Tongue (tissue), 2 donors: Measurements from ENCODE around the gene LIMS1. TPM values are rescaled to one million over a fixed set of nuclear protein-coding genes. Genes with fewer than 3 reads are reported as not detected.
A peak's percentile ranks its signal among the peaks of the same experiment; 100 is the strongest.
"Not testable (repeated sequence)": the region's sequence is repeated elsewhere in the genome, so short reads cannot be mapped to it uniquely, and the experiment has no call there.

ENCODE experiments used
- DNase-seq: peaks from one replicate; pipeline ENCODE4 v3.0.0-alpha.2; 2015
- total RNA-seq: library from RNA; depleted of rRNA; stranded (reverse); fragments of >200 nt; gene quantifications from one replicate; pipeline ENCODE4 v1.2.3, GENCODE V29; 2014

LIMS1 gene
- total RNA-seq, 1 donor from 2014 or later, result 79.4 TPM

DNA sequence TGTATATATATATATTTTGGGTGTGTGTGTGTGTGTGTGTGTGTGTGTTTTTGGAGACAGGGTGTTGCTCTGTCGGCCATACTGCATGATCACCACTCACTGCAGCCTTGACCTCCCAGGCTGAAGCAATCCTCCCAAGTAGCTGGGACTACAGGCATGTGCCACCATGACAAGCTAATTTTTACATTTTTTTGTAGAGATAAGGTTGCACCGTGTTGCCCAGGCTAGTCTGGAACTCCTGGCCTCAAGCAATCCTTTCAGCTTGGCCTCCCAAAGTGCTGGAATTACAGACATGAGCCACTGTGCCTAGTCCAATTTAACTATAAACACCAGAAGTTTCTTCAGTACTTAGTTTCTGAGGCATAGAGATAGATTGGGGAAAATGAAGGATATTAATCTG is 18.3 kb downstream of the LIMS1 start:
- no peak for DNase-seq

DNA sequence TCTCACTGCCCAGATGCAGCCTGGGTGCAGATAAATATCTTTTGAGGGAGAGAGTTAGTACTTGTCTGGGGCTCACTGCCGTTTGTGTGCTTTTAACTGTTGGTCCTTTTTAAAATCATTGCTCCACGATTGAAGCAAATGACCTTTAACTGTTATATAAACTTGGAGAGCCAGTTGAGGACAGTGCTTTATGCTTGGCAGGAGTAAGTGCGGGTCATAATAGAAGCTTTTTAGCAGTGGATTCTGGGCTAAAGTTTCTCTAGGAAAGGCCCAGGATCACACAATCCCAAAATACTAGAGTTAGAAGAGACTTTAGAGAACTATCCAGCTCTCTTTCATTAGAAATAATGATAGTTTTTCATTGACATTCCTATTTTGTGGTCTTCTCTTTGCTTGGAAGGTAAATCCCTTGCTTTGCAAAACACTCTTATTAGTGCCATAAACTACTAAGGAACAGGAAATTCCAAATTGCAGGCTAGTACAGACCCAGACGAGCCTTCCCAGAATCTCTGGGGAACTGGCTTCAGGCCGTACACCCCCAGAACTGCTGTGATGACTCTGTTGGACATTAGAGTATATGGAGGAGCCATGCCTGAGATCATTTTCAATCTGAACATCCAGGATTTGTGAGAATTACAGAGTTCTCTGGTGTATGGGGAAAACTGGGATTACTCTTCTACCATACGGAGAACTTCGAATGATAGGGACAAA is 19.1 kb downstream of the LIMS1 start:
- DNase-seq, result no peak

DNA sequence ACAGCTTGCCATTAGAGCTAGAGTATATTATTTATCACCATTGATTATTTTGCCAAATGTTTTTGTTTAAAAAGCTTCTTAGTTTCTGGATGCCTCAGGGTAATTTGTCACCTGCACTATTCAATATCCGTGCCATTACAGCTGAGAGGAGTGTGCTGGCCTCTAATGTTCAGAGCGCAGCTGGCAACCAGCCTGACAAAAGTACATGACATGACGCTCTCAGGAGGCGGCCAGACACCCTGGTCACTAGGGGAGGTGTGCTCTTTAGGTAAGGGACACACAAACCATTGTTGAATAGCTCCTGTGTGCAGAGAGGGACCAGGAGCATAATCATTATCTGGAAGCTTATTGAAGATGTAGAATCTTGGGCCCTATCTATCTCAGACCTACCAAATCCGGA is 20.3 kb downstream of the LIMS1 start:
- no peak for DNase-seq

DNA sequence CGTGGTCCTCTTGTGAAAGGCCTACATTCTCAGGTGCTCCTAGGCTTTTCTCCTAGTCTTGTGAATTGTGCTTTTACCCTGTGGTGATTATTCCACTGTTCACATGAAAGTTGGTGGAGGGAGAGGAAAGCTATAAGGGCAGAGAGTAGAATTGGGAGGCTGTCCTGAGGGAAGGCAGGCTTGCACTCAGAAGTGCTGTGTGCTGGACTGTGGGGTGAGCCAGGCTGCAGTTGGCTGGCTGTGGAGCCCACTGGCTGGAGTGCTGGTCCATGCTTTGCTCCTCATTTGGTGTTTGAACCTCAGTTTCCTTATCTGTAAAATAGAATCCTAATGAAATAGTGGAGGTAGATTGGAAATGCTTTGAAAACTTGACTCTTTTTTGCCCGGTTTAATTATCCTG is 21.3 kb downstream of the LIMS1 start:
- no peak for DNase-seq

DNA sequence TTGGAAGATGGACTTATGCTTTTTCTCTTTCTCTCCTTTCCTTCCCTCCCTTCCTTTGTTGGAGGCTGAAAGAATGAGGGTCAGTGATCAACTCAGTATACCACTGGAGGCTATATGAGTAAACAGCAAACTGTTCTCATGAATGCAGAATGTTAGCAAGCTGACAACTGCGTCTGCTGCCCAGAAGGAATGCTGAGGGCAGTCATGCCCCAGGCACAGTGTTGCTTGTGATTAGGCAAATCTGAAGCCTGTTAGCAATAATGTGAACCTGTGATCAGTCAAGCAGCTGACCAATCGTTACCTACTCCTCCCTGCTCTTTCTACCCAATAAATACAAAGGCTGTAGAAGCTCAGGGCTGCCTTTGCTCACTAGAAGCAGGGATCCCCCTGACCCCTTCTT is 22.3 kb downstream of the LIMS1 start:
- DNase-seq, result not testable (repeated sequence)

DNA sequence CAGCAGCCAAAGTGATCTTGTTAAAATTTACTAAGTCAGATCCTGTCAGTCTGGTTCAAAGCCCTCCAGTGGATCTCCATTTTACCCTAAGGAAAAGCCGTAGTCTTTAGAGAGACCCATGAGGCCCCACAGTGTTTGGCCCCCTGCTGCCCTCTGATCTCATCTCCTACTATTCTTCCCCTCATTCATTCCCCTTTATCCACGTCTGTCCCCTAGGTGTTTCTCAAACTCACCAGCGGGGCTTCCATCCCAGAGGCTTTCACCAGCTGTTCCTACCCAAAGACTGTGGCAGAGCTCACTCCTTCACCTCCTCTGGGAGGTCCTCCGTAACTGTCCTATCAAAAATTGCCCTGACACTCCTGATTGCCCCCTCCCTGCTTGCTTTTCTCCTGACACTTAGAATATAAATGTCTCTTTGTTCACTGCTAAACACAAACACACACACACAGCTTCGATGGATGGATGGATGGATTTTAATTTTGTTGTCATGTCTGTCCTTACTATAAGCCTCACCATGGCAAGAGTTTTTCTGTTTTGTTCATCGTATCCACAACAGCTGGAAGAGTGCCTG is 26.1 kb downstream of the LIMS1 start:
- no peak for DNase-seq

DNA sequence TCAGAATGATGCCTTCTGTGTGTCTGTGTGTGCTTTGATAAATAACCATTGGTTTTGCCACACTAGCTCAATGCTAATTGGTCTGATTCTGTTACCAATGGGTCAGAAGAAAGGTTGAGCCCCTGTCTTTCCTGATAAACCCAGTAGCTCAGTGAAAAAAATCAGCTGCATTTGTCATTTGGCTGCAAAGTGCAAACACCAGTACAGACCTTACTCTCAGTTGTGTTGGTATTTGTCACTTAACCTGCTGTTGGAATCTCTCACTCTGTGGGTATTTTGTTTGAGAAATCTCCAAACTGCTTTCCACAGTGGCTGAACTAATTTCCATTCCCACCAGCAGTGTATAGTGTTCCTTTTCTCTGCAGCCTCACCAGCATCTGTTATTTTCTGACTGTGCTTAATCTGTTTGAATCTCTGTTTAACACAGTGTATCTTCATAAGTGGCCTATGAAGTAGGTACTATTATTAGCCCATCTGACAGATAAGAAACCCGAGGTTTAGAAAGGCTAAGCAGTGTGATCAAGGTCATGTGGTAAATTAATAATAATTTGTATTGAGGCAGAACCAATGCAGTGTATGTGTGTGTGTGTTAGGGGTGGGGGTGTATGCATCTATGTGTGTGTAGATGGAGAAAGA is 26.7 kb downstream of the LIMS1 start:
- DNase-seq, result no peak

DNA sequence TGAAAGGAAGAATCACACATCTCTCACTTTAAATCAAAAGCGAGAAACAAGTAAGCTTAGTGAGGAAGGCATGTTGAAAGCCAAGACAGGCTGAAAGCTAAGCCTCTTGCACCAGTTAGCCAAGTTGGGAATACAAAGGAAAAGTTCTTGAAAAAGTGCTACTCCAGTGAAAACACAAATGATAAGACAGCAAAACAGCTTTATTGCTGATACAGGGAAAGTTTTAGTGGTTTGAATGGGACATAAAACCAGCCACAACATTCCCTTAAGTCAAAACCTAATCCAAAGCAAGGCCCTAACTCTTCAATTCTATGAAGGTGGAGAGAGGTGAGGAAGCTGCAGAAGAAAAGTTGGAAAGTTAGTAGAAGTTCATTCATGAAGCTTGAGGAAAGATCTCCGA is 28.0 kb downstream of the LIMS1 start:
- DNase-seq, result no peak

DNA sequence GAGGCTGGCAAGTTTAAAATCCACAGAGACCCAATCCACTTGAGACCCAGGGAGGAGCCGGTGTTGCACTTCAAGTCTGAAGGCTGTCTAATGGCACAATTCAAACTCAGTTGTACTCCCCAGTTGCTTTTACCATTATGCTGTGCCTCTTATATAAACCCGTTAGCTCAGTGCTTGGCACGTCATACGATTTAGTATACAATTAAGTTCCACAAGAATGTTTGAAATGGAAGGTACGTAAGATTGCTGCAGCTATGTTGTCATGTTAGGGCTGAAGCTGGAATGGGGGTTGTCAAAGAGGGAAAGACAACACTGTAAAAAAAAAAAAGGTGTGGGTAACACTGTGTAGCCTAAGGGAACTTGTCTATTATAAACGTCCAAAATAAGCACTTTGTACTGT is 30.2 kb downstream of the LIMS1 start:
- no peak for DNase-seq

DNA sequence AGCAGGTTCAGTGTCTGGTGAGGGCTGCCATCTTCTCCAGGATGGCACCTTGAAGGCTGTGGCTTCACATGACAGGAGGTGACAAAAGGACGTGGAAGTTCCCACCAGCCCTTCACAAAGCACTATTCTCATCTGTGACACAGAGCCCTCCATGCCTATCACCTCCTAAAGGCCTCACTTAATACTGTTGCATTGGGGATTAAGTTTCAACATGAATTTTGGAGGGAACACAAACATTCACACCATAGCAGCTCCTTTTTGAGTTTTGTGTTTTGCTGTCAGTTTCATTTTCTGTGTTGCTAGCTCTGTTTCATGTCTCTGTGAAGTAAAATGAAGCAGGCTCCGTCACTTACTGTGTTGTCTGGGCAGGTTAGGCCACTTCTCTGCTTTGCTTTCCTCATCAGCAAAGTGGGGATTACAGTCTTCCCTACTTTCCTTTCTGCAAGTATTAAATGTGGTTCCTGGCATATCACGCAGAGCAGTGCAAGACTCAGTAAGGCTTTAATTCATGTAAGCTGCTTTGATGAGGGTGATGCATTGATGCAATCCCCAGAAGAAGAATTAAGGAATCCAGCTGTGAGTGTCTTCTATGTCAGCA is 31.6 kb downstream of the LIMS1 start:
- no peak for DNase-seq

DNA sequence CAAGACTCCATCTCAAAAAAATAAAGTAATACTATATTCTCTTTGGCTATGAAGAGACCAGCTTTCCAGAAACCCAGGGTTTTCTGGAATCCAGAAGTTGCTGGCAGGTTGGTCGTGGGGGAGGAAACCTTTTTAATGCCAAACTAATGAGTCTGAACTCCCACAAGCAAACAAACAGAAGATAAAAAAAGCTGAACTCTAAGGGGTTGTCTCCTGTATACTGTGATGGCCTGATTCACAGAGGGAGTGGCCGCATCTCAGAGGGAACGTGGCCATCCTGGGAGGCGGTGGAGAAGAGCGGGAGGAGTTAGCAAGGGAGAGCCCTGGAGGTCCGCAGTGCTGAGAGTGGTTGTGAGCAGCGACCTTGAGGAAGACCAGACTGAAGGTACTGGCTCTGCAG is 36.1 kb downstream of the LIMS1 start:
- DNase-seq, result no peak

DNA sequence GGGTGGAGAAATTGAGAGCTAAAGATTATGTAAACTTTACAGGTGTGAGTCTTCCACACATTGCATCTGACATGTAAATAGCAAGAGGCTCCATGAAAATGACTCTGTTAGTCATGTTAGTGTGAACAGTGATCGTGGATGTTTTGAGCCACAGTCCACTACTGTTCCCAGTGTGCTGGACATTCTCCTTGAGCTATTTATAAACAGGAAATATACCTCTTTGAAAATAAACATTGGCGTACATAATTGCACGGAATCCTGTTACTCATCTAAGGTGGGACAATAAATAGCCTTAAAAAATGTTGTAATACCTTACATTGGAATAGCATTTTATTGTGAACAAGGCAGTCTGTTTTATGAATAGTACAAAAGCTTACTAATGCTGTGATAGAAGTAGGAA is 37.0 kb downstream of the LIMS1 start:
- no peak for DNase-seq

DNA sequence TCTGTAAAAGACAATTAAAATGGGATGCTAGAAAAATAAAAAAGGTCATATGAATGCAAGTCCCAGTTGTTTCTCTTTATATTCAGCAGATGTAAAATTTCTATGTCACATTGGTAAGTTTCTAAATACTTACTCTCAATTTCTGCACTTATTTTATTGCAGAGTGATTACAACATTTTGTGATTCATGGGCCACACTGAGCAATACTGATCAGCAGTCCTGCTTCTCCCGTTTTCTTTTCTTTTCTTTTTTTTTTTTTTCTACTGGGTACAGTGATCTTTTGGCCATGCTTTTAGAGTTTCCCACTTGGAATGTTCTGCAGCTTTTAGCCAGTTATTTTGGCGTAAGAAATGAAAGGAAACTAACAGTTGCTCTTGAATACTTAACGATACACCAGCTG is 38.8 kb downstream of the LIMS1 start:
- DNase-seq, result no peak

DNA sequence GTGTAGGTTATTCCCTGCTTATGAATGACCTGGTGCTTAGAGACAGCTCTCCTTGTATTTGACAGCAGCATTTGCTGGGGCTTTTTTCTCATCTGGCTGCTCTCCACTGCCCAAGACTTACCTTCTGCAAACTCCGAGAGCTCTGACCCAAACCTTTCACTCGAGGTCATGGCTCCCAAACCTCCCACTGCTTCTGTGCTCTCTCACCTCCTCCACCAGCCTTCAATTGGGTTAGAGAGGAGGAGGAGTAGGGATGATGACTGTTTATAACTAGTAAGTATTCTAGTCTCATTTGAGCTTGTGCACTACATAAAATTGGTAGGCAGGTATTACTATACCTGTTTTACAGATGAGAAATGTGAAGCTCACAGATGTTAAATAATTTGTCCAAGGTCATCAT is 40.1 kb downstream of the LIMS1 start:
- no peak for DNase-seq

DNA sequence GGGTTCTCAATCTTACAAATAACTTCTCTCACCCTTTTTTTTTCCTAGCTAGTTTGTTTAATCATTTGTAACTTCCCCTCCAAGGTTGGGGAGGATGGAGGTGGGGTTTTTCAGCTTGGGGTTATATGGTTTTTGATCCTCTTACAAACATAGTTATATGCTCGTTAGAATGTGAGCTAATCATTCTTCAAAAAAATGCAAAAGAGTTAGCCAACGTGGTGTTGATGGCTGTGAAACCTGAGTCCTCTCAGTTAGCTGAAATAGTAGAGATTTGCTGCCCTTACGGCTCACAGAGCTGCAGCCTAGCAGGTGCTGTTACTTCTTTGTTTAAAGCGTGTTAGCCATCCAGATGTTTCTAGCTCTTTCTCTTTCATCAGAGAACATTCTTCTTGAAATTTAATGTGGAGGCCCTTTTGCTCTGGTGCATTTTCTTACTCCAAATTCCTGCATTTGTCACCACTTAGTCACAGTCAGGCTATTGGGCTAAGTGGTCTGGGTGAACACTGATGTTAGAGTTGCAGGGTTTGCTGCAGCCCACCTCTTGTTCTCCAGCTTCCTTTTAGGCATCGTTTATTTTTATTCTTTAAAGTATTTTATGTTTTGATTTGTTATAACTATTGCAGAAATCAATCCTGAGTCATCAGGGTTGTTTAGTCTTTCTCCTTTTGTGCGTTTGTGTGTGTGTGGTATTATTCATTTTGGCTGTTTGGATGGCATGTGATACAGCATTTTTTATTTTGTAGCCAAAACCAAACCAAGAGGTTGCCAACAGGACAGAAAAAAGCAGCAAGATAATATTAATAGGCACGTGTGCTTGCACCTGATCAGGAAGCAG is 41.1 kb downstream of the LIMS1 start:
- DNase-seq, result peak; percentile 54

DNA sequence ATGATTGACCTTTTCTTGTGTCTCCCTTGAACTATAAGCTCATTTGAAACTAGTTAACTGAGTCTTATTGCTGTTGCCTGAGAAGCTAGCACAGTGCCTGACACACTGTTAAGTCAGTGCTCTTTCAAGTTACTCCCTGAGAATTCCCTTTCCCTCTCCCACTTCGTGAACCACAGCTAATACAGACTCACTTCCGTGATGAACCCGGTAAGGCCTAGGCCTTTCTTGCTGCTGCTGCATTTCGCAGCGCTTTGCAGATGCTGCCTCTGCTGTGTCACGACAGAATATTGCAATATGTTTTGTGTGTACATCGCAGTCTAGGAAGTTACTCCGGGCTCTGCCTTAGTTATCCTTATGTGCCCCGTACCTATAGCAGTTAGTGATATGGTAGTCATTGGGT is 42.8 kb downstream of the LIMS1 start:
- DNase-seq, result no peak

DNA sequence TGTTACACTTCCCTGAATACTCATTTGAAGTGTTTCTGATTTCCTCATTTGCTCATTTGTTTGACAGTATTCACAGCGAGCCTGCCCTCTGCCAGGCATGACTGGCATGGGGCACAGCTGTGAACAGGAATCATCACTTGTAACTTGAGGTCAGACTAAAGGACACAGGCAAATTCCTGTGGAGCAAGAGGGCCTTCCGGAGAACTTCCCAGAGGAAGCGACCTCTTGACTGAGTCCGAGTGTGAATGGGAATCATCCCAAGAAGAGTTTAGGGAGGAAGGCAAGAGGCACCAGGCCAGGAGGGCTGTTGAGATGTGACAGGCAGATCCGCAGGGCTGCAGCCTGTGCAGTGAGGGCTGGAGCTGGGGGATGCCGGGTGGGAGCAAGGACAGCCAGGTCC is 45.4 kb downstream of the LIMS1 start:
- DNase-seq, result peak; percentile 35

DNA sequence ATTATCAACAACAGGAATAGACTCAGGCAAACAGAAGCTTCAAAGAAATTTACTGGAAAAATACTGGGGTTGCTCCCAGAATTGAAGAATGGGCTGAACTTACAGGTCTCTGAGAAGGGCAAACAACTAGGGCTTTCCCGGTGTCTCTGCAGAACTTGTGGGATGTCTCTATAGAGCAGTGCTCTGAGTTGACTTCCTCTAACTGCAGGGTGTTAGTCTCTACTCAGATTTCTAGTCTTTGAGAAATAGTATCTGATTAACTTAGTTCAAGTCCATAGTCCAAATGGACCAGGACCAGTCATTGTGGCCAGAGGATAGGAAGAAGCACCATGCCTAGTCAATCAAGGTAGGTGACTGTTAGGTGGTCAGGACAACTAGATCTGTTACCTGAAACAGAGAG is 45.8 kb downstream of the LIMS1 start:
- no peak for DNase-seq

DNA sequence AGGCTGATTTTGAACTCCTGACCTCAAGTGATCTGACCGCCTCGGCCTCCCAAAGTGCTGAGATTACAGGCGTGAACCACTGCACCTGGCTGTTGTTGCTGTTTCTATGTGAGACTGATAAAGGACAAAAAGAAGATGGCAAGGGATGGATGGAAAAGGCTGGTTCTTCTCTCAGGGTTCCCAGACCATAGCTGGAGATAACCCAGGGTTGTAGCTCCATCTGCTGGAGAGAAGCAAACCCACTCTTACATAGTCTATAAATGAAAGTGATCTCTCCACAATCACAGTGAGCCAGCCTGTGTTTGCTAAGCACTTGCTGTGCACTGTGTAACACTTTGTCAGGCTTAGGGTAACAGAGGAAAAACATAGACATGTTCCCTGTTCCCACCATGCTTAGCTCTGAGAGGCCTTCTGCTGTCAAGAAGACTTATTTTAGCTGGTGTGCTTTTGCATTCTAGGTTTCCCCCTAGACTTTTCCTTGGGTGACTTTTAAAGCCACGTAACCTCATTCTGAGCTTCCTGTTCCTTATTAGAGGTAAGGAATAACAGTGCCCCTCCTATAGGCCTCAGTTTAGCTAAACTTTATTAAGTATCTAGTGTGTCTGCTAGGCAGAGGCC is 49.7 kb downstream of the LIMS1 start:
- peak; percentile 90 for DNase-seq

DNA sequence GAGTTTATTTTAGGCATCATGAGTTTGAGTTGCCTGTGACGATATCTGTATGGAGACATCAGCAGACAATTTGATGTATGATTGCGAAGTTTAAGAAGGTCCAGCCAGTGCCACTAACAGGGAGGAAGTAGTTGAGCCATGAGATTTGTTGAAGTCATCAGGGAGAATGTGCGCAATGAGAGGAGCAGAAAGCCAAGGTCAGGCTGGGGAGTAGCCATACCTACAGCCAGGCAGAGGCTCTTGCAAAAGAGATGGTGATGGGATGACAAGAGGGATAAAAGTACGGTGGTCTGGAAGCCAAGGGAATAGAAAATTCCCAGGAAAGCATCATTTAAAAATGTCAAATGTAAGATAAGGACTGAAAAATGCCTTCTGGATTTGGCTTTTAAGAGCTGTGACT is 51.2 kb downstream of the LIMS1 start:
- DNase-seq, result no peak

DNA sequence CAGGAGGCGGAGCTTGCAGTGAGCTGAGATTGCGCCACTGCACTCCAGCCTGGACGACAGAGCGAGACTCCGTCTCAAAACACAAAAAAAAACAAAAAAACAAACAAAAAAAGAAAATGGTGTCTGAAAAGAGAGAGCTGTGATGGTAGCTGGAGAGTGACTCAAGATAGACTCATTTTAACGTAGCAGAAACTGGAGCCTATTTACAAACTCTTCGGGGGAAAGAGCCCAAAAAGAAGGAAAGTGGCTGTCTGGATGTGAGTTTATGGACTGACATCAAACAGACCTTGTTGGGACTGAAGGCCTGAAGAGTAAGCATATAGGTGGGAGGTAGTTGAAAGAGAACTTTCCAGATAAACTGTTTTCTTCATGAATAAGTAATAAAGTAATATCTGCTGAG is 51.8 kb downstream of the LIMS1 start:
- DNase-seq, result no peak

DNA sequence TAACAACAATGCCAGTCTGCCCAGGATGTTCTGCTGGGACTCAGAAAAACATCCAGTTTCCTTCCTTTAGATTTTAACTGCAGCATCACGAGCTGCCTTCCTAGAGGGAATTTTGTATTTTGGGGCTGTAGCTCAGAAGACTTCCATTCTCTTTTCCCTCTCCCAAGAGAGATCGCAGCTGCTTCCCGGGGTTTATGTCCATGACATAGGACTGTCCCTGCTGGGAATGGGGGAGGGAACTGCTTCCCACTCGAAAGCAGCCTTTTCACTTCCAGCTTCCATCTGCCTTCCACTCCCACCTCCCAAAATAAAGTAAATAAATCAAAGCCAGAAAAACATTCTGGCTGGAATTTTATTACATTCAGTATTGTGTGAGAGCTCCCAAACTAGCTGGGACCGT is 52.4 kb downstream of the LIMS1 start:
- DNase-seq, result peak; percentile 65
